ENCODE results near the gene SIVA1.

Gene SIVA1

GRCh38 chr14:104786726-104787675 lies 34.1 kb downstream of the SIVA1 start:
- Histone ChIP-seq H3K4me1 (ENCODE audit: control insufficient read depth, insufficient read depth, low read length) (no peaks in the 10 kb centered on the region), H3K36me3 (ENCODE audit: control insufficient read depth, insufficient read depth, low read length) (peaks cover 19% of the 10 kb centered on the region), H3K27me3 (ENCODE audit: control insufficient read depth, insufficient read depth, low read length) (no peaks in the 10 kb centered on the region), H3K9me3 (ENCODE audit: control insufficient read depth, insufficient read depth, low read length) (no peaks in the 10 kb centered on the region), H3K9ac (ENCODE audit: low read depth, low read length) (no peak overlapping the region), H3K4me3 (ENCODE audit: low read depth, low read length) (no peak overlapping the region)

- no peaks in the 10 kb centered on the region for H3K27me3 ChIP-seq (ENCODE audit: control insufficient read depth, insufficient read depth, low read length)
- peaks cover 19% of the 10 kb centered on the region for H3K36me3 ChIP-seq (ENCODE audit: control insufficient read depth, insufficient read depth, low read length)
- no peaks in the 10 kb centered on the region for H3K4me1 ChIP-seq (ENCODE audit: control insufficient read depth, insufficient read depth, low read length)
- no peak overlapping the region for H3K9ac ChIP-seq (ENCODE audit: low read depth, low read length)
- H3K4me3 ChIP-seq (ENCODE audit: low read depth, low read length) = no peak overlapping the region
- no peaks in the 10 kb centered on the region for H3K9me3 ChIP-seq (ENCODE audit: control insufficient read depth, insufficient read depth, low read length)
Measured at GRCh38 chr14:104787736-104788135, 34.8 kb downstream of the SIVA1 start.

DNA sequence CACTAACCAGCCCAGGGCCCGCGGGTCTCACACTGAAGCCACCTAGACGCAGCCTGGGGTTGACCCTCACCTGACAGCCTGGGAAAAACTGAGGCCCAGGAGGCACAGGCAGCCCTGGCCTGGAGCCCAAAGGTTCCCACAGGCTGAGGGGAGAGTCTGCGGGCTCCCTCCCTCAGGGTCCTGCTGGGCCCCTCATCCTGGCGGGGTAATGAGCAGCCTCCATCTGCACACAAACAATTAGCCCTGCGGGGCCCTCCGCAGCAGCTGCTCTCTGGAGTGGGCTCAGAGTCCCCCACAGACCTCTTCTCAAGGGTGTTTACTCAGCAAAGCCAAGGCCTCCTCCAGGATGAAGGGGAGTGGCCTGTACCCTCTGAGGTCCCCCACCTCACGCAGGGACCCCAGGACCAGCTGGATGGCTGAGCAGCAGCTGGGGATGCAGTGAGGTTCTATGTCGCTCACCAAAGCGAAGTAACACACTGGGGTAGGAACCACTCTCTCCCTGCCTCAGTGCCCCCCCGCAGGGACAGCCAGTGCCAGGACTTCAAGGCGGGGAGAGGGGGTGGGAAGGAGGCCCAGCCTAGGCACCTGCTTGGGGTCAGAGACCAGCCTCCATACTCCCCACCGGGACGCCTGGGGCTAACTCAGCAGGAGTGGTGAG lies 35.3 kb downstream of the SIVA1 start:
- no peaks in the 10 kb centered on the region for H3K27me3 ChIP-seq (ENCODE audit: control insufficient read depth, insufficient read depth, low read length)
- H3K9me3 ChIP-seq (ENCODE audit: control insufficient read depth, insufficient read depth, low read length) = no peaks in the 10 kb centered on the region
- peaks cover 4% of the 10 kb centered on the region for H3K4me1 ChIP-seq (ENCODE audit: control insufficient read depth, insufficient read depth, low read length)
- H3K9ac ChIP-seq (ENCODE audit: low read depth, low read length) = peak overlapping the region; percentile 37
- H3K4me3 ChIP-seq (ENCODE audit: low read depth, low read length) = no peak overlapping the region
- H3K36me3 ChIP-seq (ENCODE audit: control insufficient read depth, insufficient read depth, low read length) = peaks cover 19% of the 10 kb centered on the region

GRCh38 chr14:104788873-104789663 lies 36.1 kb downstream of the SIVA1 start:
- H3K9ac ChIP-seq (ENCODE audit: low read depth, low read length) = no peak overlapping the region
- peaks cover 10% of the 10 kb centered on the region for H3K4me1 ChIP-seq (ENCODE audit: control insufficient read depth, insufficient read depth, low read length)
- H3K27me3 ChIP-seq (ENCODE audit: control insufficient read depth, insufficient read depth, low read length) = no peaks in the 10 kb centered on the region
- H3K9me3 ChIP-seq (ENCODE audit: control insufficient read depth, insufficient read depth, low read length) = no peaks in the 10 kb centered on the region
- no peak overlapping the region for H3K4me3 ChIP-seq (ENCODE audit: low read depth, low read length)
- H3K36me3 ChIP-seq (ENCODE audit: control insufficient read depth, insufficient read depth, low read length) = peaks cover 19% of the 10 kb centered on the region

DNA sequence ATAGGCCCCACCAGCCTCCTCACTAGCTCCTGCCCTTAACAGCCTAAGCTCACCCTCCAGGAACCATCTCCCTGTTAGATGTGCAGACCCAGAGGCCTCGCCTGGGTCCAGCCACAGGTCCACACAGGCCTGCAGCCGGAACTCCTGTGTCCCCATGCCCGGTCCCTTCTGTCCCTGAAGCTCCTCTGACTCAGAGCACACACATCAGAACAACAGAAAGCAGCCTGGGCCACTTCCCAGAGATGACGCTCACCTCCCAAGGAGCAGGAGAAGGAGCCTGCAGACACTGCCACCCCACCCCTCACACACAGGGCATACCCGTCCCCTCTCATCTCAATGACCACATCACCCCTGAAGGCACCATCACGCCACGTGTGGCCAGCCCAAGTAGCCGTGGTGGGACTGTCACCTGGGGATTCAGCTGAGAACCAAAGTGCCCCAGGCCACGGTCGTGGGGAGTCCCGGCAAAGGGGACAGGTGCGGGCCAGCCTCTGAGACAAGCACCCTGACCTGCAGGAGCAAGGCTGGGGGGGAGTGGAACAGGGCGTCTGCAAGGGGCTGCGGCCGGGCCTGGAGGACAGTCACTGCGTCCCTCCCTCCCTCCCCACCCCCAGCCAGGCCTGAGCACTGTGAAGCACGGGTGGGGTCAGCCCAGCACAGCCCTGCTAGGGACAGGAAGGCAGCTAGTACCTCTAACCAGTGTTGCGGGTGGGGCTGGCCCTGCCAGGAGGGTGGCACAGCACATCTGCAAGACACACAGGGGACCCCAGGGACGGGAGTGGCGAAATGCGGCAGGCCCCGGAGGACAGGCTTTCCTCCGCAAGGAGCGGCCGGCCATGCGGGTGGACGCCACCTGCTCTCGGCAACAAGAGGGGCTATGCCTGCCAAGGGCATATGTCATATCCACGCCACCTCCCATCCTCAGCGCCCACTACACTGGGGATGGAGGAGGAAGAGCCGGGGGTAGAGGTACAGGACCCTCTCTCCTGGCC lies 37.1 kb downstream of the SIVA1 start:
- peaks cover 19% of the 10 kb centered on the region for H3K36me3 ChIP-seq (ENCODE audit: control insufficient read depth, insufficient read depth, low read length)
- no peak overlapping the region for H3K4me3 ChIP-seq (ENCODE audit: low read depth, low read length)
- H3K27me3 ChIP-seq (ENCODE audit: control insufficient read depth, insufficient read depth, low read length) = no peaks in the 10 kb centered on the region
- no peaks in the 10 kb centered on the region for H3K9me3 ChIP-seq (ENCODE audit: control insufficient read depth, insufficient read depth, low read length)
- H3K9ac ChIP-seq (ENCODE audit: low read depth, low read length) = no peak overlapping the region
- peaks cover 10% of the 10 kb centered on the region for H3K4me1 ChIP-seq (ENCODE audit: control insufficient read depth, insufficient read depth, low read length)

DNA sequence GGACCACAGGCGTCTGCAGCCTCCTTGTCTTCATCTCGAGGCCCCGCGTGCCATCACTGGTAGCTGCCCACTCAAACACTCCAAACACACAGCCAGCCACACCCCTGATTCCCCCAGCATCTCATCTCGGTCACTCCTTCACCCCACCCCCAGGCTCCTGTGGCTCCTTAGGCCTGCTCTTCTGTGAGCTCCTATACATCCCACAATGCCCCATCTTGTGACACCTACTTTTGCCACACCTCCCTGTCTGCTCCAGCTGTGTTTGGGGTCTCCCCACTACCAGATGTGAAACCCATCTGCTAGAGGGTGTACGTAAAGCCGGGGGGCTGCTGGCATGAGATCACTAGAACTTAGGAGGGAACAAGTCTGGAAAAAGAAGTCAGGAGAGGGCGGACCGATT lies 38.5 kb downstream of the SIVA1 start:
- peaks cover 19% of the 10 kb centered on the region for H3K36me3 ChIP-seq (ENCODE audit: control insufficient read depth, insufficient read depth, low read length)
- H3K9me3 ChIP-seq (ENCODE audit: control insufficient read depth, insufficient read depth, low read length) = no peaks in the 10 kb centered on the region
- peaks cover 13% of the 10 kb centered on the region for H3K4me1 ChIP-seq (ENCODE audit: control insufficient read depth, insufficient read depth, low read length)
- peaks cover 4% of the 10 kb centered on the region for H3K27me3 ChIP-seq (ENCODE audit: control insufficient read depth, insufficient read depth, low read length)
- no peak overlapping the region for H3K9ac ChIP-seq (ENCODE audit: low read depth, low read length)
- no peak overlapping the region for H3K4me3 ChIP-seq (ENCODE audit: low read depth, low read length)

DNA sequence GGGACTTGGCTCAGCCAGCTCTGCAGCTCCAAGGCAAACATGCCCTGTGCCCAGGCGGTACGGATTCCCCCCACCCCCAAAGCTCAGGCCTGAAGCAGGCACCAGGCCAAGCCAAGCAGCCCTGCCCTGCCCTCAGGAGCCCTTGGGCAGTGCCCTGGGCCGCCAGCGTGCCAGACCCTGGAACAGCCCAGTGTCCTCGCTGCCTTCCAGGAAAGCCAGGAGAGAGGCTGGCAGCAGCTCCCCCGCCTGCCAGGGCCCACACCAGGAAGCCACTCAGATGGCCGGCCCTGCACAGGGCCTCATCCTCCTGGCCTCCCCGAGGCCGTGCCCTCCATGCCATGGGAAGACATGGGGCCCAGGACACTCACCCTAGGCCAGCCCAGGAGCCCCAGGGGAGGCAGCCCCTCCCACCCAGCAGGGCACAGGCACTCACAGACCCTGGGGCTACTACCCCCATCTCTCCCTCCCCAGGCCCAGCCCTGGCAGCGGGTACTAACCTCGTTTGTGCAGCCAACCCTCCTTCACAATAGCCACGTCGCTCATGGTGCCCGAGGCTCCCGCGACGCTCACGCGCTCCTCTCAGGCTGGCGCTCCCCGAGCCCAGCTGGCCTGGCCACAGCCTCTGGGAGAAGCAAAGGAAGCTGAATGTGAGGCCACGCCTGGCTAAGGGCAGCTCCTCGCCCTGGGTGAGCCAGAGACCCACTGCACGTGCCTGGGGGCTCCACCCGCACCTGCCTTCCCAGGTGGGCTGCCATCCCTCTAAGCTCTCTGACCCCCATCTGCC lies 39.3 kb downstream of the SIVA1 start:
- Histone ChIP-seq H3K4me1 (ENCODE audit: control insufficient read depth, insufficient read depth, low read length) (peaks cover 15% of the 10 kb centered on the region), H3K9ac (ENCODE audit: low read depth, low read length) (no peak overlapping the region), H3K36me3 (ENCODE audit: control insufficient read depth, insufficient read depth, low read length) (peaks cover 15% of the 10 kb centered on the region), H3K9me3 (ENCODE audit: control insufficient read depth, insufficient read depth, low read length) (no peaks in the 10 kb centered on the region), H3K4me3 (ENCODE audit: low read depth, low read length) (no peak overlapping the region), H3K27me3 (ENCODE audit: control insufficient read depth, insufficient read depth, low read length) (peaks cover 12% of the 10 kb centered on the region)

GRCh38 chr14:104792945-104793702 lies 40.2 kb downstream of the SIVA1 start:
- Histone ChIP-seq H3K36me3 (ENCODE audit: control insufficient read depth, insufficient read depth, low read length) (peaks cover 15% of the 10 kb centered on the region), H3K9ac (ENCODE audit: low read depth, low read length) (no peak overlapping the region), H3K27me3 (ENCODE audit: control insufficient read depth, insufficient read depth, low read length) (peaks cover 20% of the 10 kb centered on the region), H3K4me3 (ENCODE audit: low read depth, low read length) (peak overlapping the region; percentile 64), H3K9me3 (ENCODE audit: control insufficient read depth, insufficient read depth, low read length) (no peaks in the 10 kb centered on the region), H3K4me1 (ENCODE audit: control insufficient read depth, insufficient read depth, low read length) (peaks cover 16% of the 10 kb centered on the region)

DNA sequence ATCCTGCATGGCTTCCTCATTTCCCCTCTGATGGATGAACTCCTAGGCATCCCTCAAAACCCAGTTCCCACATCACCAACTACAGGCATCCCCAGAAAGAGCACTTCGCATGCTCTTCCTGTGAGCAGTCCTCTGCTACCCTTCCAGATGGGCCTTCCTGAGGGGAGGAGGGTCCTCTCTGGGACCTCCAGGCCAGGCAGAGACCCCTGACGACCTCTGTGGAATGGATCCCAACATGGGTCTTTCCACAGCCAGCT lies 40.7 kb downstream of the SIVA1 start:
- Histone ChIP-seq H3K4me3 (ENCODE audit: low read depth, low read length) (peak overlapping the region; percentile 64), H3K4me1 (ENCODE audit: control insufficient read depth, insufficient read depth, low read length) (peaks cover 16% of the 10 kb centered on the region), H3K9me3 (ENCODE audit: control insufficient read depth, insufficient read depth, low read length) (no peaks in the 10 kb centered on the region), H3K9ac (ENCODE audit: low read depth, low read length) (peak overlapping the region; percentile 50), H3K27me3 (ENCODE audit: control insufficient read depth, insufficient read depth, low read length) (peaks cover 25% of the 10 kb centered on the region), H3K36me3 (ENCODE audit: control insufficient read depth, insufficient read depth, low read length) (peaks cover 15% of the 10 kb centered on the region)

- H3K4me3 ChIP-seq (ENCODE audit: low read depth, low read length) = peak overlapping the region; percentile 64
- H3K9ac ChIP-seq (ENCODE audit: low read depth, low read length) = peak overlapping the region; percentile 50
- peaks cover 15% of the 10 kb centered on the region for H3K36me3 ChIP-seq (ENCODE audit: control insufficient read depth, insufficient read depth, low read length)
- H3K4me1 ChIP-seq (ENCODE audit: control insufficient read depth, insufficient read depth, low read length) = peaks cover 16% of the 10 kb centered on the region
- no peaks in the 10 kb centered on the region for H3K9me3 ChIP-seq (ENCODE audit: control insufficient read depth, insufficient read depth, low read length)
- peaks cover 30% of the 10 kb centered on the region for H3K27me3 ChIP-seq (ENCODE audit: control insufficient read depth, insufficient read depth, low read length)
Measured at GRCh38 chr14:104794099-104794498, 41.2 kb downstream of the SIVA1 start.

All from iPS-15b (cell line).